SJCRH30 (cell line): ENCODE results near the gene DISC1. TPM values are rescaled to one million over a fixed set of nuclear protein-coding genes. Genes with fewer than 3 reads are reported as not detected.

ENCODE experiments used
- DNase-seq, 2 experiments: peaks; one replicate each; pipeline ENCODE4 v3.0.0-alpha.2; 2015 to 2020
- H3K27ac ChIP-seq: fragments of 250-450 bp; sonication (Bioruptor Pico); 2 replicates; pipeline ENCODE4 v1.5.1; 2020; ENCODE audit warnings: mild to moderate bottlenecking, moderate library complexity
- H3K27me3 ChIP-seq: fragments of 250-450 bp; sonication (Bioruptor Pico); 2 replicates; pipeline ENCODE4 v1.5.1; 2020; ENCODE audit warnings: mild to moderate bottlenecking, moderate library complexity
- H3K36me3 ChIP-seq: fragments of 250-450 bp; sonication (Bioruptor Pico); 2 replicates; pipeline ENCODE4 v1.5.1; 2020; ENCODE audit warnings: mild to moderate bottlenecking, moderate library complexity
- H3K4me1 ChIP-seq: fragments of 250-450 bp; sonication (Bioruptor Pico); 2 replicates; pipeline ENCODE4 v1.5.1; 2020; ENCODE audit warnings: mild to moderate bottlenecking, moderate library complexity
- H3K4me3 ChIP-seq: fragments of 250-450 bp; sonication (Bioruptor Pico); 2 replicates; pipeline ENCODE4 v1.5.1; 2020; ENCODE audit warnings: mild to moderate bottlenecking, moderate library complexity
- H3K9me3 ChIP-seq: fragments of 250-450 bp; sonication (Bioruptor Pico); replicated peaks from 2 replicates; pipeline ENCODE4 v1.5.1; 2020; ENCODE audit warnings: mild to moderate bottlenecking, moderate library complexity
- total RNA-seq: library from RNA; depleted of rRNA; stranded (reverse); fragments of >200 nt; shearing (Covaris generic); gene quantifications from 2 replicates; pipeline ENCODE4 v1.2.3, GENCODE V29; 2014; rRNA removed

The DISC1 gene
- total RNA-seq, 1 experiment from 2014 or later = 5.3 TPM

- no peaks in the 10 kb centered on the region for H3K27me3 ChIP-seq
- no peaks in the 10 kb centered on the region for H3K36me3 ChIP-seq
- DNase-seq = peak; percentile 14 to 52
- no peaks in the 10 kb centered on the region for H3K4me1 ChIP-seq
- no peak overlapping the region for H3K4me3 ChIP-seq
- H3K9me3 ChIP-seq = no peaks in the 10 kb centered on the region
- H3K27ac ChIP-seq = no peak overlapping the region
These were observed 458.1 kb downstream of the DISC1 start for GRCh38 chr1:232084584-232085223.

GRCh38 chr1:232090816-232091215 is 464.2 kb downstream of the DISC1 start:
- H3K27ac ChIP-seq = no peak overlapping the region
- peak in 1 of 2 experiments; percentile 30 for DNase-seq
- no peaks in the 10 kb centered on the region for H3K9me3 ChIP-seq
- H3K36me3 ChIP-seq = no peaks in the 10 kb centered on the region
- H3K4me1 ChIP-seq = peaks cover 3% of the 10 kb centered on the region; the same call in 1 of the 2 replicates
- H3K4me3 ChIP-seq = peak overlapping the region; percentile 10
- no peaks in the 10 kb centered on the region for H3K27me3 ChIP-seq

Other genes with a start within 250 kb of the DISC1 start
- gene EGLN1, start 204.5 kb upstream of the DISC1 start, total RNA-seq = 23.8 and 26.7 TPM in 2 replicates
- 43.7 and 46.1 TPM in 2 replicates for gene TSNAX, start 98.1 kb upstream of the DISC1 start, total RNA-seq